SKM-1 treated with dmso at 0.1 percent for 144 hours (cell line): Measurements from ENCODE around the gene SRC.

ENCODE experiments used
- DNase-seq: peaks from one replicate; lab custom pipeline; 2025; ENCODE audit not compliant: unreplicated experiment; lab: John Stamatoyannopoulos, UW

The SRC gene

DNA sequence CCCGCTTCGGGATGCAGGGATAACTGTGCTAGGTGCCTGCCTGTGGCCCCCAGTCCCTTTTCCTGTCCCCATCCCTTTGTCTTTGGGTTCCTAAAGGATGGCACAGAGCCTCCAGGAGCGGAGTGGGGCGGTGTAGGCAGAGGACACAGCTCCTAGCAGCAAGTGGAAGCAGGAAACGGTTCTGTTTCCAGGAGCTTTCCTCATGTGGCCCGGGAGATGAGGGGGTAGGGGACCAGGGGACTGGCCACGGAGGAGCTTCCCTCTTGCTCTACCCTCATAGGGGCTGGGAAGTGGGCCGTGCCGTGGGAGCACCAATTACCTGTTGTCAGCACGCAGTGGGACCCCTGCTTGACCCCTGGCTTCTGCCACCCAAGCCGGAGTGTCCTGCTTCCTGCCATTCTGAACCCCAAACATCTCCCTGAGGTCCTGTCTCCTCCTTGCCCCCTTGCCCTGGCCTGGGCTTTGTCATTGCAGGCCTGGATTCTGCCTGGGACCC is 76.9 kb downstream of the SRC start:
- no peak for DNase-seq

- DNase-seq: no peak
These were observed 77.6 kb downstream of the SRC start for GRCh38 chr20:37423545-37423944.

DNA sequence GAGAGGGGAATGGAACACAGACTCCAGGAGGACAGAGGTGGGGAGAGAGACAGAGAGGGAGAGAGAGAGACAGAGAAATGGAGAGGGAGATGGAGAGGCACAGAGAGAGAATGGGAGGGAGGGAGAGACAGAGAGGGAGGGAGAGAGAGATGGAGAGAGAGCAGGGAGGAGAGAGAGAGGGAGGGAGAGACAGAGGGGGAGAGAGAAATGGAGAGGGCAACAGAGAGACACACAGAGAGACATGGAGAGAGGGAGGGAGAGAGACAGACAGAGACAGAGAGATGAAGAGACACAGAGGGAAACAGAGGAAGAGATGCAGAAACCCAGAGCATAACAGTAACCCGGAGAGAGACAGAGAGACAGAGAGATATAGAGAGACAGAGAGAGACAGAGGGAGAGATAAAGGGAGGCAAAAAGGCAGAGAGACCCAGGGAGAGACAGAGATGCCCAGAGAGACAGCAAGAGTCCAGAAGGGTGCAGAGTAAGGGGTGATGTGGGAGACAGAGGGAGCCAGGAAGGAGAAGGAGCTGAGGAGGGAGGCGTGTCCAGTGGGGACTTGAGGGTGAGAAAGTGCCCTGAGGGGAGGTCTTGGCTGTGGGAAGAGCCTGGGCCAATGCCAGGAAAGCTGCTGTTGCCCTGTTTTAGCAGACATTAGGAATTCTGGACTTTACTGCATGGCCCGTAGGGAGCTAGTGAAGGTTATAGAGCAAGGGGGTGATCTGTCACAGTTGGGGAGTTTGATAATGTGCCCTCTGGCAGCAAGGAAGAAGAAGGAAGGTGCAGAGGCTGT is 78.3 kb downstream of the SRC start:
- no peak for DNase-seq

DNA sequence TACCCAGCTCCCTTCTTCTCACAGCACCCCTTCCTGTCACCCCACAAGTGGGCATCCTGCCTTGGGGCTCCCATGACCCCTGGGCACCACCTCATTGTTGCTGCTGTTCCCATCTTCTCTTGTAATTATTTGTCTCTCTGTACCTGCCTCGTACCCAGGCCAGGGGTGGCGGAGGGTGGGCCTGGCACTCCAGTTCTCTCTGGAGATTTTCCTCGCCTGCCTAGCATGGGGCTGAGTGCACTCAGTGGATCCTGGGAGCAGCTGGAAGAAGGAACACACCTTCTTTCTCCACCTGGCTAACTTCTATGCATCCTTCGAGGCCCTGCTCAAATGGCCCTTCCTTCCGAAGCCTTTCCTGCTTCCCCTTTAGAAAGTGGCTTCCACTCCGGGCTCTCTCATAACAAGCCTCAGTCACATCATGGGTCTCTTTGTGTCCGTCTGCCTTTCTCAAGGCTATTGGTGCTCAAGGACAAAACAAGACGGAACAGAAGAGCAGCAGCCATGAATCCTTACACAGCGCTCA is 79.2 kb downstream of the SRC start:
- no peak for DNase-seq

- DNase-seq: no peak
These were observed 80.2 kb downstream of the SRC start for GRCh38 chr20:37426106-37426505.

DNA sequence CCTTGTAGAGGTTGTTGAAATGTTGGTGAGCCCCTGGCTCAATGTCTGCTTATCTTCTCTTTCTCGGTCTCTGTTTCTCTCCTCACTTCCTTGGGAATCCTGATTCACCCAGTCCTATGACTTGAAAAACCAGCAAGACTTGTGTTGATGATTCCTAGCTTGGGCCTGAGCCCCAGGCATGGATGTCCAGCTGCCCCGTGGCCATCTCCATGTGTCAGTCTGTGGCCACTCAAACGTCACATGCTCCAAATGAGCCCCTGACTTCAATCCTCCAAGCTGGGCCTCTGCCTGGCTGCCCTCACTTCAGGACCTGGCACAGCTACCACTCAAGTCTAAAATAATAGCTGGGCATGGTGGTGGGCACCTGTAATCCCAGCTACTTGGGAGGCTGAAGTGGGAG is 81.0 kb downstream of the SRC start:
- DNase-seq: no peak

DNA sequence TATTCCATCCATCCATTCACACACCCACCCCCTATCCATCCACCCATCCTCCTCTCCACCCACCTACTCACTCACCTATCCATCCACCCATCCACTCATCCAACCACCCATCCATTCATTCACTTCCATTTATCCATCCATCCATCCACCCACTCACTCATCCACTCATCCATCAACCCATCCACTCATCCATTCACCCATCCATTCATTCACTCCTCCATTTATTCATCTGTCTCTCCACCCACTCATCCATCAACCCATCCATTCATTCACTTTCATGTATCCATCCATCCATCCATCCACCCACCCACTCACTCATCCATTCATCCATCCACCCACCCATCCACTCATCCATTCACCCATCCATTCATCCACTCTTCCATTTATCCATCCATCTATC is 84.1 kb downstream of the SRC start:
- no peak for DNase-seq

- no peak for DNase-seq
These were observed 85.0 kb downstream of the SRC start for GRCh38 chr20:37430778-37431460.

- no peak for DNase-seq
These were observed 85.8 kb downstream of the SRC start for GRCh38 chr20:37431786-37432185.

DNA sequence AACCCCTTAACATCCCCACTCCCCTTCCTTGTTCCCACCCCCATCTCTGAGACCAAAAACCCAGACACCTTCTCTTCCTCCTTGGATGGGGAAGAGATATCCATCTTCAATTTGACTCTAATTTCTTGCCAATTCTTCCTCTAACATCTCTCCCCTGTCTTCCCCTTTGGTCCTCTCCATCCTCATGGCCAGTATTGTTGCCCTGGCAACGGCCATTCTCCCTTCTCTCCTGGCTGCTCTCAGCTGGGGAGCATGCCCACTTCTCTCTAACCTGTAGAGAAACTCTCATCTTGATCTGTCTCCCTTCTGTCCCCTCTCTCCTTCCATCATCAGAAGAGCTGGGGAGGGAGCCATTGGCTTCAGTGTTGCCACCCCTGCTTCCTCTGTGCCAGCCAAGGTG is 86.7 kb downstream of the SRC start:
- no peak for DNase-seq

- no peak for DNase-seq
These were observed 89.7 kb downstream of the SRC start for GRCh38 chr20:37435607-37436006.

DNA sequence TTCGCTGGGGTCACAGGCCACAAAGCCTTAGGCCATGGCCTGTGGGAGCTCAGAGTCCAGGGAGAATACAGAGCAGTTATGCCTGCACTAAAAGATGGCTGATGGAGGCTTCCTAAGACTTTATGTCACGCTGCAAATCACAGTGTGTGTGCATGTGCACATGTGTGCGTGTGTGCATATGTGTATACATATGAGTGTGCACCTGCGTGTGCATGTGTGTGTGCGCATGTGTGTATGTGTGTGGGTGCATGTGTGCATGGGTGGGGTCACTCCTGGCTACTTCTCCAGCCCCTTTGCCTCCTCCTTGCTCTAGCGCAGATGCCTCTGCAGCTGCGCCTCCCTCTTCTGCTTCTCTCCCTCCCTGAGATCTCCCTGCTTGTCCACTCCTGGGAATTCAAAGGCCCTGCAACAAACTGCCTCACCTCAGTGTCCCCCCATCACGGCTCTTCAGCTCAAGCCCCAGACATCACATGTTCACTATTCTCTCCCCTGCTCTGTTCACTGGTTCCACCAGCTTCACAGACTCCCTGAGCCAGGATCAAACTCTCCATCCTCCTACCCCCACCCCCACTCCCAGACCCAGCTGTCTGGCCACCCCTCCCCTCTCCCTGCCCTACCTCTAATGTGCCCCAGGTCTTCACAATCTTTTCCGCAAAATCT is 90.7 kb downstream of the SRC start:
- DNase-seq: no peak

DNA sequence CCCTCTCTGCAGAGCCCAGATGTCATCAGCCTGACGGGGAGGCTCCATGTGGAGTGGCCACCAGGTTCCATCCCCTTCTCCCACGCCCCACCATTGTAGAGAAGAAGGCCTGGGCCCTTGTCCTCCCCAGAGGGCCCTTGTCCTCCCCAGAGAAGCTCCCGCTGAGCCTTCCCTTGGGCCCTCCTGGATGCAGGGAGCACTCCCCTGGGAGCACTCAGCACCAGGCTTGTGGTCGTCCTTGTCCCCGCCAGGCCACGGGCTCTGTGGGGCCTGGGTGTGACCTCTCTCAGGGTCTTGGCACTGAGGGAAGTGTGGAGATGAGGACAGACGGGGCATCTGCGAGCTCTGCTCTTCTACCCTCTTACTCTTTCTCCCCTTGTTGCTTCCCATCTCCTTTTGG is 91.7 kb downstream of the SRC start:
- no peak for DNase-seq

DNA sequence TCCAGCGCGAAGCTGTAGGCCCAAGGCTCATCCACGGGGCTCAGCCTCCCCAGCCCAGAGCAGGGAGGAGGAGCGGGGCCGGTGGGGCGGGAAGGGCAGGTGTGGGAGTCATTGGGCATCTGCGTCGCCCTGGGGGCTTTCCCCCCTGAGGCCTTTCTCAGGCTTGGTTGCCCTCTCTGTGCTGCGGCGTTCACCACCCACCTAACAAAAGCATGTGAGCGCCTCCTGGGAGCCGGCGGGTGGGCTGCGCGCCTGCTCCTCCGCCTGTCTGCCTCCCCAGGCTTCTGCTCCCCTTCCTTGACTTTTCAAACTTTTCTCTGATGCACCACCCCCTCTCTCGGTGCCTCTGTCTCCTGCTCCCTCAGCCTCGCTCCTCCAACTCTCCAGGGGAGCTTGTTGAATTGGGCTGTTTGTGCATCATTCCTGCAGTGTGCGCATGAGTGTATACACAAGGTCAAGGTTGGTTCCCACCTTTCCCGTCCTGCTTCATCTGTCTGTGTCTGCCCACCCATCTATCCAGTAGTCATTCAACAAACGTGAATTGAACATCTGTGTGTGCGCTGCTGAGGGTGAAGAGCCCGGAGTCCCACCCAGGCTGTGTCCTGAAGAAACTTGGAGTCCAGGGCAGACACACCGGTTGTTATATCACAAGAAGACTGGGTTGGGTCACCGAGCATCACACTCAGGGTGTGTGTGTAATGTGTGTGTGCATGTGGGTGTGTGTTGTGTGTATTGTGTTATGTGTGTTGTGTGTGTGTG is 92.7 kb downstream of the SRC start:
- no peak for DNase-seq

DNA sequence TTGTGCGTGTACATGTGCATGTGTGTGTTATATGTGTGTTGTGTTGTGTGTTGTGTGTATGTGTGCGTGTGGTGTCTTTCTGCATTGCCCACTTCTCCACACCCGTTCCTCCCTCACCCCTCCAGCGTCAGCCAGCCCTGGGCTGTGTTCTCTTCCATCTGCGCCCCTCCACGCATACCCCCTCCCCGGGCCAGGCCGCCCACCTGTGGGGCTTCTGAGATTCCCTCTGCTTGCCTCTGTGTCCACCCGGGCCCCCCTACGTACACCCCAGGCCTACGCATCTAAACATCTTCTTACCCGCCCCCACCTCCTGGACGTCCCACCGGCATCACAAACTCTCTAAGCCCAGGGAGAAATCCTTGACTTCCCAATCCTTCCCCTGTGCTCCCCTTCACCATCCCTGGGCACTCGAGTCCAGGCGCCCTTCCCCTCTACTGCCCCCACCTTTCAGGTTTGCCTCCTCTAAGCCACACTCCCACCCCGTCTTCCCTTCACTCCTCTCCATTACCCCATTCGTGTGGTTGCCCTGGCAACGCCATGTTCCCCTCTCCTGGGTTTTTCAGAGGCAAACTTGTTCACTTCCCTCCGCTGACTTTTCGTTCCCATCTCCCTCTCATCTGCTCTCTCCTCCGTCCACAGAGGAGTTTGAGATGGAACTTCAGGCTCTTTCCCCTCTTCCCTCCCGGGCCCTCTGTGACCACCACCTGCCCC is 93.4 kb downstream of the SRC start:
- no peak for DNase-seq

DNA sequence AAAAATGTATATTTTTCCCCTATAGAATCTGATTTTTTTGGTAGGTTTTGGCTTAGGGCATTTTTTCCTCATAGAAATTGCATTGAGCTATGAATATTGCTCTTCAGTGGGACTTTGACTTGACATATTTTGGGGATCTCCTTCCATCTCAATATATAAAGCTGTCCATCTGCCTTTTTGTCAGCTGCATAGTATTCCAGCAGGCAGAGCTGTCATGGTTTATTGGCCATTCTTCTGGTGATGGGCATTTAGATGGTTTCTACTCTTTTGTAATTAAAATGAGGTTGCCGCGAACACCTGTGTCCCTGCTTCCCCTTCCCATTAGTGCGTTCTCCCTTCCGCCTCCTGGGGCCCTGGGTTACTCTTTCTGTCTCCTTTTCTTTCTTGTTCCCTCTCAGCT is 95.1 kb downstream of the SRC start:
- DNase-seq: no peak

DNA sequence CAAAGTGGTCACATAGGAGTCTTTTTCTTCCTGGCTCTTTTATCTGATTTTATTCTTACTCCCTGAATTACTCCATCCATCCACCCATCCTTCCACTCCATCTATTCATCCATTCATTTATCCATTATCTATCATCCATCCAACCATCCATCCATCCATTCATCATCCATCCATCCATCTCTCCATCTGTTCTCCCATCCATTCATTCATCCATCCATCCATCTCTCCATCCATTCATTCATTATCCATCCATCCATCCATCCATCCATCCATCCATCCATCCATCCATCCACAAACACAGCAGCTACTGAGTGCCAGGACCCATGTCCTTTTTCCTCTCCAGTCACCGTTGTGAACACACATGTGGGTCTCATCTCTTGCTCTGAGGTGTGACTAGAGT is 96.6 kb downstream of the SRC start:
- no peak for DNase-seq

- DNase-seq: no peak
These were observed 97.0 kb downstream of the SRC start for GRCh38 chr20:37442986-37443385.

DNA sequence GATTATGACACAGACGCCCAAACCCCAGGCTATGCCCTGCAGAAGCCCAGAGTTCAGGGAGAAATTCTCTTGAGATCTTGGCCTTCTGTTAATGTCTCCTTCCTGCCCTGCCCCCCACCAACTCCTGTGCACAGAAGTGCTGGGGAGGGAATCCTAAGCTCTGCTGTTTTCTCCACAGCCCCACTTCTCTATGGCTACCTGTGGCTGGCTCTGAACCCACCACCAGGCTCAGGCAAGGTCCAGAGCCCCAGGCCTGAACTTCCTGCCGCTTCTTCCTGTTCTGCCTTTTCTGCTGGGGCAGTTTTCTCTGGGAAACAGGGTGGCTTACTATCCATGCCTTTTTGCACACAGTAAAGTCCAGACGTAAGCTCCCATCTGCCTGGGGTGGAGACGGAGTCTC is 97.7 kb downstream of the SRC start:
- DNase-seq: no peak

DNA sequence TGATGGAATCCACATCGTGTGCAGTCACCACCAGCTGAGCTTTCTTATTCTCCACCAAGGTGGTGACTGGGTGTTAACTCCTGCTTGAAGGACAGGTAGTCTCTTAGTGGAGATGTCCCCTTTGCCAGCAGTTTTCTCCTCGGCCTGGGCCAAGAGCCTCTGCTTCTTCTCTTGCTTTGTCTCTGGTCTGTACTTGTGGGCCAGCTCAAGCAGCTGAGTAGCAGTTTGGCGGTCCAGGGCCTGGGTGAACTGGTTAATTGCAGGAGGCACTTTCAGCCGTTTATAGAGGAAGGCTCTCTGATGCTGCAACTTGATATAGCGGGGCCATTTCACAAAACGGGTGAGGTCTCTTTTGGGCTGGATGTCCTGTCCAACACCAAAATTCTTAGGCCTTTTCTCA is 99.1 kb downstream of the SRC start:
- no peak for DNase-seq
